ENCODE results near the gene FEM1B. TPM values are rescaled to one million over a fixed set of nuclear protein-coding genes. Genes with fewer than 3 reads are reported as not detected.

FEM1B gene
- total RNA-seq, 5 donors from 2014 or later (not counting 1 experiment from before 2014, with no cell fraction given), result 36.9 to 75.8 (median 55.3) TPM

GRCh38 chr15:68340726-68341671, 63.5 kb downstream of the FEM1B start:
- no peak overlapping the region for H3K27ac Mint-ChIP-seq
- H3K4me1 ChIP-seq (ENCODE audit: control insufficient read depth in 1 of 2, extremely low read depth in 1 of 2, insufficient read depth in 2 of 2, low read length in 2 of 2), result no peaks in the 10 kb centered on the region
- H3K4me3 ChIP-seq (ENCODE audit: control insufficient read depth in 1 of 2, extremely low read depth in 1 of 2, low read length in 1 of 2), result no peak overlapping the region
- H3K36me3 ChIP-seq (ENCODE audit: control insufficient read depth in 2 of 2, extremely low read depth in 1 of 2, insufficient read depth in 1 of 2, low read length in 1 of 2), result no peaks in the 10 kb centered on the region
- WGBS (ENCODE audit: insufficient coverage), result 66% methylated on average over 5 of the region's 15 CpGs
- DNase-seq, result no peak
- H3K4me1 Mint-ChIP-seq, result no peaks in the 10 kb centered on the region
- CTCF ChIA-PET, result no interaction called here
- no peak overlapping the region for H3K4me3 Mint-ChIP-seq
- POLR2A ChIA-PET, result interaction anchor here in 1 of 2 donors (0.7 kb wide), 1 partner anchor 1688 kb away, joined by 4 read pairs; no protein-coding TSS in a partner anchor
- peaks cover 0 to 3% of the 10 kb centered on the region in 2 donors for H3K27me3 Mint-ChIP-seq
- no peaks in the 10 kb centered on the region for H3K9me3 Mint-ChIP-seq
- H3K36me3 Mint-ChIP-seq, result no peaks in the 10 kb centered on the region
- no peak for ATAC-seq (replicated peaks in 1 of 4)
- peaks cover 0 to 26% of the 10 kb centered on the region in 2 experiments for H3K27me3 ChIP-seq (replicated peaks in 1 of 2; ENCODE audit: control insufficient read depth in 2 of 2, extremely low read depth in 1 of 2, insufficient read depth in 2 of 2, low read length in 1 of 2)
- no peaks in the 10 kb centered on the region for H3K9me3 ChIP-seq
- no peak overlapping the region for H3K27ac ChIP-seq (ENCODE audit: low read length)

- WGBS (ENCODE audit: insufficient coverage), result 67% methylated on average over 11 of the region's 17 CpGs
- CTCF ChIA-PET, result no interaction called here
- no peak for ATAC-seq (replicated peaks in 1 of 4)
These were observed 64.5 kb downstream of the FEM1B start for GRCh38 chr15:68341760-68342725.

GRCh38 chr15:68343579-68344225, 66.2 kb downstream of the FEM1B start:
- Histone ChIP-seq H3K36me3 (ENCODE audit: control insufficient read depth in 2 of 2, extremely low read depth in 1 of 2, insufficient read depth in 1 of 2, low read length in 1 of 2) (no peaks in the 10 kb centered on the region), H3K4me3 (ENCODE audit: control insufficient read depth in 1 of 2, extremely low read depth in 1 of 2, low read length in 1 of 2) (no peak overlapping the region), H3K9me3 (no peaks in the 10 kb centered on the region), H3K27ac (ENCODE audit: low read length) (no peak overlapping the region), H3K27me3 (replicated peaks in 1 of 2; ENCODE audit: control insufficient read depth in 2 of 2, extremely low read depth in 1 of 2, insufficient read depth in 2 of 2, low read length in 1 of 2) (peaks cover 0 to 24% of the 10 kb centered on the region in 2 experiments), H3K4me1 (ENCODE audit: control insufficient read depth in 1 of 2, extremely low read depth in 1 of 2, insufficient read depth in 2 of 2, low read length in 2 of 2) (no peaks in the 10 kb centered on the region)
- whole genome bisulfite sequencing (ENCODE audit: insufficient coverage), result 84% methylated on average over 8 of the region's 14 CpGs
- DNase-seq (no peak), ATAC-seq (replicated peaks in 1 of 4) (no peak)
- POLR2A ChIA-PET, result interaction anchor here in 1 of 2 donors (0.7 kb wide), 1 partner anchor 25 kb away, joined by 4 read pairs; no protein-coding TSS in a partner anchor
- CTCF ChIA-PET, result no interaction called here
- H3K27me3 Mint-ChIP-seq, result no peaks in the 10 kb centered on the region
- no peak overlapping the region for H3K27ac Mint-ChIP-seq
- H3K4me3 Mint-ChIP-seq, result no peak overlapping the region
- no peaks in the 10 kb centered on the region for H3K9me3 Mint-ChIP-seq
- H3K36me3 Mint-ChIP-seq, result no peaks in the 10 kb centered on the region
- no peaks in the 10 kb centered on the region for H3K4me1 Mint-ChIP-seq

More at GRCh38 chr15:68341760-68342725, 64.5 kb downstream of the FEM1B start:
- H3K4me3 ChIP-seq (ENCODE audit: control insufficient read depth in 1 of 2, extremely low read depth in 1 of 2, low read length in 1 of 2), result no peak overlapping the region
- H3K27me3 Mint-ChIP-seq, result peaks cover 0 to 3% of the 10 kb centered on the region in 2 donors
- H3K36me3 Mint-ChIP-seq, result no peaks in the 10 kb centered on the region
- H3K36me3 ChIP-seq (ENCODE audit: control insufficient read depth in 2 of 2, extremely low read depth in 1 of 2, insufficient read depth in 1 of 2, low read length in 1 of 2), result no peaks in the 10 kb centered on the region
- H3K4me1 Mint-ChIP-seq, result no peaks in the 10 kb centered on the region
- DNase-seq, result no peak
- no peaks in the 10 kb centered on the region for H3K9me3 ChIP-seq
- H3K4me1 ChIP-seq (ENCODE audit: control insufficient read depth in 1 of 2, extremely low read depth in 1 of 2, insufficient read depth in 2 of 2, low read length in 2 of 2), result no peaks in the 10 kb centered on the region
- H3K9me3 Mint-ChIP-seq, result no peaks in the 10 kb centered on the region
- H3K27me3 ChIP-seq (replicated peaks in 1 of 2; ENCODE audit: control insufficient read depth in 2 of 2, extremely low read depth in 1 of 2, insufficient read depth in 2 of 2, low read length in 1 of 2), result peaks cover 0 to 26% of the 10 kb centered on the region in 2 experiments
- H3K27ac Mint-ChIP-seq, result no peak overlapping the region
- no peak overlapping the region for H3K4me3 Mint-ChIP-seq
- POLR2A ChIA-PET, result no interaction called here
- H3K27ac ChIP-seq (ENCODE audit: low read length), result no peak overlapping the region

- no peak overlapping the region for H3K4me3 Mint-ChIP-seq
- H3K4me1 ChIP-seq (ENCODE audit: control insufficient read depth in 1 of 2, extremely low read depth in 1 of 2, insufficient read depth in 2 of 2, low read length in 2 of 2), result no peaks in the 10 kb centered on the region
- H3K27me3 Mint-ChIP-seq, result no peaks in the 10 kb centered on the region
- H3K36me3 Mint-ChIP-seq, result no peaks in the 10 kb centered on the region
- H3K27ac Mint-ChIP-seq, result no peak overlapping the region
- H3K4me1 Mint-ChIP-seq, result no peaks in the 10 kb centered on the region
- DNase-seq, result no peak
- WGBS (ENCODE audit: insufficient coverage), result 90% methylated on average over 2 of the region's 7 CpGs
- no peaks in the 10 kb centered on the region for H3K9me3 Mint-ChIP-seq
- H3K9me3 ChIP-seq, result no peaks in the 10 kb centered on the region
- peaks cover 0 to 16% of the 10 kb centered on the region in 2 experiments for H3K27me3 ChIP-seq (replicated peaks in 1 of 2; ENCODE audit: control insufficient read depth in 2 of 2, extremely low read depth in 1 of 2, insufficient read depth in 2 of 2, low read length in 1 of 2)
- ATAC-seq (replicated peaks in 1 of 4), result no peak
- H3K4me3 ChIP-seq (ENCODE audit: control insufficient read depth in 1 of 2, extremely low read depth in 1 of 2, low read length in 1 of 2), result no peak overlapping the region
- ChIA-PET CTCF (interaction anchor here in 1 of 2 donors (0.7 kb wide), 1 partner anchor 177 kb away, joined by 3 read pairs; no protein-coding TSS in a partner anchor), POLR2A (no interaction called here)
- H3K27ac ChIP-seq (ENCODE audit: low read length), result no peak overlapping the region
- H3K36me3 ChIP-seq (ENCODE audit: control insufficient read depth in 2 of 2, extremely low read depth in 1 of 2, insufficient read depth in 1 of 2, low read length in 1 of 2), result no peaks in the 10 kb centered on the region
These were observed 67.1 kb downstream of the FEM1B start for GRCh38 chr15:68344600-68344999.

Other genes with a start within 250 kb of the FEM1B start
- 10 to 100 TPM; 63.7 to 96.5 (median 70.3) TPM for gene PIAS1, start 223.4 kb upstream of the FEM1B start, total RNA-seq
- 1 to 10 TPM; 2.4 to 5.4 (median 3.3) TPM for gene CALML4, start 72.4 kb upstream of the FEM1B start, total RNA-seq
- gene CLN6, start 48.0 kb upstream of the FEM1B start, total RNA-seq, result 10 to 100 TPM; 15.4 to 24.0 (median 17.9) TPM
- under 1 TPM in 3 of 5 donors, not detected in 2; 0.07 to 0.95 (median 0.18) TPM for gene ITGA11, start 154.4 kb downstream of the FEM1B start, total RNA-seq

Data from T-cell (primary cell).